Right forelimb (tissue), 1 donor: ENCODE data around the gene PRDM13.
"Not testable (repeated sequence)": the region's sequence is repeated elsewhere in the genome, so short reads cannot be mapped to it uniquely, and the experiment has no call there.

Experiments used
- DNase-seq: peaks from one replicate; pipeline ENCODE4 v3.0.0-alpha.2; 2018

PRDM13 gene

DNA sequence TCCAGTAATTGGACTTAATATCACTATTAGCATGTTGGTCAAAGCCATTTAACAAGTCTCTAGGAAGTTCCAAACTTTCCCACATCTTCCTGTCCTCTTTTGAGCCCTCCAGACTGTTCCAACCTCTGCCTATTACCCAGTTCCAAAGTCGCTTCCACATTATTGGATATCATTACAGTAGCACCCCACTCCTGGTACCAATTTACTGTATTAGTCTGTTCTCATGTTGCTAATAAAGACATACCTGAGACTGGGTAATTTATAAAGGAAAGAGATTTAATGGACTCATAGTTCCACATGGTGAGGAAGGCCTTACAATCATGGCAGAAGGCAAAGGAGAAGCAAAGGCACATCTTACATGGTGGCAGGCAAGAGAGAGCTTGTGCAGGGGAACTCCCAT is 31.7 kb downstream of the PRDM13 start:
- not testable (repeated sequence) for DNase-seq

DNA sequence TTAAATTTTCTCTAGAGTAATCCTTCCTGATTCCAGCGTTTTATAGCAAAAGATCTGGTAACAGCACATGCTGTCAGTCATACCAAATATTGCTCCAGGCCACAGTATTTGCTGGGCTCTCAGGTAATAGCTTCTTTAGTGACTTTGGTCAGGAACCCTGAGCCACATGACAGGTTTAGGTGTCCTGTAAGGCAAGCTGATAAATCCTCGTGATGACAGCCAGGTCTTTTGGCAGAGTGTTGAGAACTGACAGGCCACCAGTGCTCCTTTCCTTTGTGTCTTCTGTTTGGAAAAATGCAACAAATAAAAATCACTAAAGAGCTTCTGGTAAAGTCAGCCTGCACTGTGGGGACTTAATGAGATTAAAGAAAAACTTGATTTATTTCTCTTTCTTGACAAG is 34.6 kb downstream of the PRDM13 start:
- DNase-seq = no peak

DNA sequence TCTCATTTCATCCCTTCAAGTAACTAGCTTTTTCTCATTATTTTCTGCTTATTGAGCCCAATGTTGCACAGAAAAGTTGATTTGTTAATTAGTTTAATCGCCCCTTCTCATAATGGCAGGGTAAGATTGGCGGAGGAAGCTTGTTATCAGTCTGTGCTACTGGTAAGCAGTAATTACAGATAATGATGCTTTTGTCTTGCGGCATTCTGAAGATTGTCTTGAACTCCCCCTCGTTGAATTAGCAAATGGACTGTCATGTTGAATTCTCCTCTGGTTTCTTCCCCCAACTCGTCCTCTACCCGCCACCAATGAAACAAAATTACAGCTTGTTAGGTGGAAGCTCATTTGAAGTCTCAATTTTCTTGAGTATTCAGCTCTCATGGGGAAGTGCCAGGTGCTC is 39.4 kb downstream of the PRDM13 start:
- DNase-seq = no peak

DNA sequence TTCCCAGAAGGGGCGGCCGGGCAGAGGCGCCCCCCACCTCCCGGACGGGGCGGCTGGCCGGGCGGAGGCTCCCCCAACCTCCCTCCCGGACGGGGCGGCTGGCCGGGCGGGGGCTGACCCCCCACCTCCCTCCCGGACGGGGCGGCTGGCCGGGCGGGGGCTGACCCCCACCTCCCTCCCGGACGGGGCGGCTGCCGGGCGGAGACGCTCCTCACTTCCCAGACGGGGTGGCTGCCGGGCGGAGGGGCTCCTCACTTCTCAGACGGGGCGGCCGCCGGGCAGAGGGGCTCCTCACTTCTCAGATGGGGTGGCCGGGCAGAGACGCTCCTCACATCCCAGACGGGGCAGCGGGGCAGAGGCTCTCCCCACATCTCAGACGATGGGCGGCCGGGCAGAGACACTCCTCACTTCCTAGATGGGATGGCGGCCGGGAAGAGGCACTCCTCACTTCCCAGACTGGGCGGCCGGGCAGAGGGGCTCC is 43.5 kb downstream of the PRDM13 start:
- DNase-seq = not testable (repeated sequence)

DNA sequence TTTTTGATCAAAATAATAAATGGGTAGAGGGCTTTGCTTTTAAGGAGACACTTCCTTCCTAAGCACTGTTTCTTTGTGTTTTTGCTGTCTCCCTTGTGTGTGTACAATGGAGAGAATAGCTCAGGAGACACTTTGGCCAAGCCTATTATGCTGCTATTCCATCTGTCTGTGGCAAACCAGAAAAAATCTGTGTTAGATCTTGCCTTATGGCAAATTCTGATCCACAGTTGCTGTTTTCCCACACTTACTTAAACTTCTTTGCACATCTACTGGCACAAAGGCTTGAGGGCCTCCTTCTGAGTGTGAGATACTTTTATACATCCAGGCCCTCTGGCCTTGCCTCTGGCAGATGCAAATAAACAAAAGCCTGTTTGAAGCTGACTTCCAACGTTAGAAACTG is 53.6 kb downstream of the PRDM13 start:
- DNase-seq = no peak

DNA sequence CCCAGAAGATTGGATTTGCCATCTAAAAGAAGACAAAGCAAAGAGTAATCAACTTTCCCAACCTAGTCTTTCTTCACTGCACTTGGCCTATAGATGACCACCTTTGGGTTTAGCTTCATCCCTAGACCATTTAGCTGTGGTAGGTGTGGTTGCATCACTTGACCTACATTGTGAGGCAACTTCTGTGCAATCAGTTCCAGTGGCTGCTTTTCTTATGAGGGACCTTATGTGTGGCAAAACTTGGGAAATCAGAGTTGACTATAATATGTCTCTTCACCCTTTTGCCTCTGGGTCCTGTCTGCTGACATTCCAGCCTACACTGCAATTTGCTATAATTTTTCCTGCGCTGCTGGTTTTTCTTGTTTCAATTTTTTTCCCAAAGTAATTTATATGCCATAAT is 55.2 kb downstream of the PRDM13 start:
- no peak for DNase-seq

DNA sequence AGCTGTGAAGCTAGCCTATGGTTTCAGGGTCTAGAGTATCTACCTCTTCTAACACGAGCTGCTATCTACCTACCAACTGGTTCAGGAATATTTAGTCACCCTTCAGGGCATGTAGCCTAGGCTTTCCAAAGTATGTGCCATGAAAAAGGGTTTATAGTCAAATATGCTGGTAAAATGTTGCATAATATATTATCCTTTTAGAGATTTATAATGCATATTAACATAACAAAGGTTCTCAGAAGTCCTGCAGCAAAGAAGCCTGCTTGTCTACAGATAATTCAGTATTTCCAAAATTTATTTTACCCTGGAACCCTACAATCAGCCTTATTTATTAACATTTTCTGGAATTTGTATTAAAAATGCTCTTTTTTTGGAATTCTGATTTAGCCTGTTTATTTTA is 56.0 kb downstream of the PRDM13 start:
- no peak for DNase-seq
